Gastroesophageal sphincter (tissue), 4 donors: Measurements from ENCODE around the gene TRIM67. TPM values are rescaled to one million over a fixed set of nuclear protein-coding genes. Genes with fewer than 3 reads are reported as not detected.

Source experiments
- ATAC-seq: fragments of 150-250 bp; one replicate; pipeline ENCODE4 v1.9.1; 2016; ENCODE audit warnings: mild to moderate bottlenecking, moderate library complexity
- H3K27ac ChIP-seq, 4 donors: fragments of 200-600 bp; sonication (generic) in 3 of 4; 1 replicate in 3 of 4; 2 replicates in 1 of 4; pipeline ENCODE4 v1.5.1; 2016 to 2019
- H3K27me3 ChIP-seq: fragments of 200-600 bp; sonication (generic); one replicate; pipeline ENCODE4 v1.5.1; 2019
- H3K36me3 ChIP-seq, 2 donors: fragments of 200-600 bp; sonication (generic); one replicate each; pipeline ENCODE4 v1.5.1; 2019; ENCODE audit warnings: control low read depth in 1 of 2
- H3K4me1 ChIP-seq, 3 donors: fragments of 200-600 bp; sonication (generic); 1 replicate in 2 of 3; 2 replicates in 1 of 3; pipeline ENCODE4 v1.5.1; 2016 to 2019; ENCODE audit warnings: control low read depth in 2 of 3
- H3K4me3 ChIP-seq, 2 donors: fragments of 200-600 bp; sonication (generic); one replicate each; pipeline ENCODE4 v1.5.1; 2019; ENCODE audit warnings: mild to moderate bottlenecking in 1 of 2, moderate library complexity in 1 of 2
- H3K9me3 ChIP-seq, 3 donors: fragments of 200-600 bp; sonication (generic); one replicate each; pipeline ENCODE4 v1.5.1; 2017 to 2019; ENCODE audit warnings: control low read depth in 2 of 3
- EP300 ChIP-seq: sonication (generic); formaldehyde crosslinking; IDR thresholded peaks from one replicate; pipeline ENCODE4 v1.6.1; 2017; ENCODE audit warnings: antibody characterized with exemption, mild to moderate bottlenecking
- POLR2A ChIP-seq, 2 donors: fragments of 450-650 bp; IDR thresholded peaks; one replicate each; pipeline ENCODE4 v1.6.1; 2017; ENCODE audit warnings: antibody characterized with exemption in 2 of 2, mild to moderate bottlenecking in 2 of 2, moderate library complexity in 1 of 2
- POLR2AphosphoS5 ChIP-seq: sonication (generic); formaldehyde crosslinking; IDR thresholded peaks from one replicate; pipeline ENCODE4 v1.6.1; 2017; ENCODE audit warnings: antibody characterized with exemption
- WGBS, 2 donors: methylation state at CpG; one replicate each; pipeline ENCODE4 v1.1.5; 2018; ENCODE audit warnings: low coverage in 1 of 2; 5-methylcytosine and 5-hydroxymethylcytosine counted together
- total RNA-seq, 4 donors: library from RNA; depleted of rRNA; stranded (reverse); fragments of >200 nt; gene quantifications; one replicate each; pipeline ENCODE4 v1.1.0, GENCODE V29; 2016
- TF ChIP-seq, protein P1 (sequence below), 4 experiments: fragments of 200-600 bp in 2 of 4; fragments of 450-650 bp in 2 of 4; sonication (generic) in 1 of 4; IDR thresholded peaks; one replicate each; pipeline ENCODE4 v1.5.1; 2017 to 2019; ENCODE audit warnings: antibody characterized with exemption in 4 of 4, mild to moderate bottlenecking in 2 of 4, moderate library complexity in 2 of 4

TRIM67 gene
- total RNA-seq, 4 donors from 2014 or later: 0.04 to 0.13 TPM; not detected in 2

DNA sequence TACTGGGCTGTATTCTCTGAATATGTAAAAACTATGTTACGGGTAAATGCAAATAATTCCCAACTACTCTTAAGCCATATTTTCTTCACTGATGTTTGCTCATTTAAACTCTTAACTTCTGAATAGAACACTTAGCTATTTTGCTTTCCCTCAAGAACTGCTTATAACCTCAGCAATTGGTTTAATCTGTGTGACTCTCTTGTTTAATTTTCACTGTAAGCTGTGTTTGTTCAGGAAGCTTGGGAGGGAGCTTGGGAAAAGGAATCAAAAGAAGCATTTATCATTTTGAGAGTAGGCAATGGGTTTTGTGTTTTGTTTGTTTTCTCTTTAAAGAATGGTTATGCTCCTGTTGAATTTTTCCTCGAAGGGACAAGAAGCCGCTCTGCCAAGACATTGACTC lies 103.5 kb downstream of the TRIM67 start:
- H3K27ac ChIP-seq: no peak overlapping the region
- H3K9me3 ChIP-seq: no peaks in the 10 kb centered on the region
- no peaks in the 10 kb centered on the region for H3K4me1 ChIP-seq
- no peak overlapping the region for H3K4me3 ChIP-seq
- TF ChIP-seq, protein P1, sequence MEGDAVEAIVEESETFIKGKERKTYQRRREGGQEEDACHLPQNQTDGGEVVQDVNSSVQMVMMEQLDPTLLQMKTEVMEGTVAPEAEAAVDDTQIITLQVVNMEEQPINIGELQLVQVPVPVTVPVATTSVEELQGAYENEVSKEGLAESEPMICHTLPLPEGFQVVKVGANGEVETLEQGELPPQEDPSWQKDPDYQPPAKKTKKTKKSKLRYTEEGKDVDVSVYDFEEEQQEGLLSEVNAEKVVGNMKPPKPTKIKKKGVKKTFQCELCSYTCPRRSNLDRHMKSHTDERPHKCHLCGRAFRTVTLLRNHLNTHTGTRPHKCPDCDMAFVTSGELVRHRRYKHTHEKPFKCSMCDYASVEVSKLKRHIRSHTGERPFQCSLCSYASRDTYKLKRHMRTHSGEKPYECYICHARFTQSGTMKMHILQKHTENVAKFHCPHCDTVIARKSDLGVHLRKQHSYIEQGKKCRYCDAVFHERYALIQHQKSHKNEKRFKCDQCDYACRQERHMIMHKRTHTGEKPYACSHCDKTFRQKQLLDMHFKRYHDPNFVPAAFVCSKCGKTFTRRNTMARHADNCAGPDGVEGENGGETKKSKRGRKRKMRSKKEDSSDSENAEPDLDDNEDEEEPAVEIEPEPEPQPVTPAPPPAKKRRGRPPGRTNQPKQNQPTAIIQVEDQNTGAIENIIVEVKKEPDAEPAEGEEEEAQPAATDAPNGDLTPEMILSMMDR (IDR thresholded peaks at IDR 0.05): no peak
- TF ChIP-seq POLR2AphosphoS5 (no peak), EP300 (no peak), POLR2A (IDR thresholded peaks at IDR 0.05) (no peak)
- WGBS, 2 donors: 83 to 90% methylated on average over 3 of the region's 3 CpGs
- peaks cover 6 to 98% of the 10 kb centered on the region in 2 donors for H3K36me3 ChIP-seq
- no peaks in the 10 kb centered on the region for H3K27me3 ChIP-seq
- no peak for ATAC-seq

- peaks cover 6 to 98% of the 10 kb centered on the region in 2 donors for H3K36me3 ChIP-seq
- H3K27ac ChIP-seq: no peak overlapping the region
- WGBS, 2 donors: 0 to 31% methylated on average over 1 of the region's 1 CpG
- no peaks in the 10 kb centered on the region for H3K4me1 ChIP-seq
- no peaks in the 10 kb centered on the region for H3K27me3 ChIP-seq
- no peak overlapping the region for H3K4me3 ChIP-seq
- no peaks in the 10 kb centered on the region for H3K9me3 ChIP-seq
- no peak for ATAC-seq
- no peak for TF ChIP-seq EP300
- TF ChIP-seq POLR2A (IDR thresholded peaks at IDR 0.05): no peak
- no peak for TF ChIP-seq POLR2AphosphoS5
- TF ChIP-seq, protein P1 (IDR thresholded peaks at IDR 0.05): no peak
These were observed 105.0 kb downstream of the TRIM67 start for GRCh38 chr1:231266811-231267322.

Other genes starting within 250 kb of the TRIM67 start
- gene TTC13, start 183.2 kb upstream of the TRIM67 start, total RNA-seq: 10 to 100 TPM in 3 of 4 donors, 1 to 10 TPM in 1; 9.6 to 24.4 (median 13.7) TPM
- 10 to 100 TPM; 10.5 to 37.4 (median 20.5) TPM for gene ARV1, start 183.0 kb upstream of the TRIM67 start, total RNA-seq
- gene FAM89A, start 121.8 kb upstream of the TRIM67 start, total RNA-seq: 10 to 100 TPM in 1 of 4 donors, 1 to 10 TPM in 3; 2.5 to 11.6 (median 7.7) TPM
- 10 to 100 TPM; 43.8 to 74.5 (median 57.7) TPM for gene GNPAT, start 79.2 kb downstream of the TRIM67 start, total RNA-seq
- 10 to 100 TPM; 11.8 to 15.3 (median 14.4) TPM for gene EXOC8, start 175.8 kb downstream of the TRIM67 start, total RNA-seq
- gene SPRTN, start 176.2 kb downstream of the TRIM67 start, total RNA-seq: 10 to 100 TPM; 15.3 to 34.7 (median 20.7) TPM